Testis (tissue), 5 donors: ENCODE results near the gene PTPRU. TPM values are rescaled to one million over a fixed set of nuclear protein-coding genes. Genes with fewer than 3 reads are reported as not detected.

Experiments
- DNase-seq: peaks from one replicate; pipeline ENCODE4 v3.0.0-alpha.2; 2019
- H3K27ac ChIP-seq, 2 donors: fragments of 200-600 bp; sonication (generic); one replicate each; pipeline ENCODE4 v1.5.1; 2019
- H3K27me3 ChIP-seq: fragments of 200-600 bp; sonication (generic); one replicate; pipeline ENCODE4 v1.5.1; 2019
- H3K36me3 ChIP-seq: fragments of 200-600 bp; sonication (generic); one replicate; pipeline ENCODE4 v1.5.1; 2017; ENCODE audit warnings: low read depth; ENCODE audit errors: missing control alignments
- H3K4me1 ChIP-seq: fragments of 200-600 bp; sonication (generic); one replicate; pipeline ENCODE4 v1.5.1; 2019
- H3K4me3 ChIP-seq, 2 donors: fragments of 200-600 bp; sonication (generic); one replicate each; pipeline ENCODE4 v1.5.1; 2017 to 2019
- H3K9me3 ChIP-seq: fragments of 200-600 bp; sonication (generic); one replicate; pipeline ENCODE4 v1.5.1; 2017
- POLR2A ChIP-seq: fragments of 450-650 bp; IDR thresholded peaks from one replicate; pipeline ENCODE4 v1.6.1; 2017; ENCODE audit warnings: antibody characterized with exemption, mild to moderate bottlenecking, moderate library complexity
- WGBS, 2 donors: methylation state at CpG; one replicate each; pipeline ENCODE4 v1.1.5; 2018; 5-methylcytosine and 5-hydroxymethylcytosine counted together
- intact Hi-C: fragments of 100-400 bp; cut with DNase I; formaldehyde crosslinking; loops from one replicate; pipeline ENCODE4 v1.15.1; 2023; ENCODE audit warnings: low total_unique reads
- long read RNA-seq, 2 donors: transcript quantifications; one replicate each; lab custom pipeline, GENCODE V29; 2026
- polyA plus RNA-seq: library from polyadenylated mRNA; stranded (reverse); fragments of 350-450 nt; fragmentation: Illumina TruSeq; extraction: RNeasy Lipid Tissue Mini Kit (QIAGEN cat#74804); gene quantifications from one replicate; pipeline ENCODE4 v1.2.3, GENCODE V29; 2014; ENCODE audit warnings: low read depth, low replicate concordance; ENCODE audit not compliant: insufficient read depth
- total RNA-seq, 2 donors: library from RNA; depleted of rRNA; stranded (reverse); fragments of >200 nt; gene quantifications; one replicate each; pipeline ENCODE4 v1.2.3, GENCODE V29; 2016
- TF ChIP-seq, protein P1 (sequence below), 3 experiments: fragments of 450-650 bp in 2 of 3; fragments of 200-600 bp in 1 of 3; sonication (generic) in 1 of 3; IDR thresholded peaks; one replicate each; pipeline ENCODE4 v1.5.1; 2016 to 2019; ENCODE audit warnings: antibody characterized with exemption in 3 of 3, mild to moderate bottlenecking in 2 of 3, moderate library complexity in 1 of 3

Gene PTPRU
- 10 to 100 TPM; 21.7 to 39.1 TPM for total RNA-seq
- polyA plus RNA-seq: 13.3 TPM
- long read RNA-seq, donor 1: 0 reads
- long read RNA-seq, donor 2: 0 reads

GRCh38 chr1:29235955-29236711 is at the start of gene PTPRU:
Gene PTPRU (plus strand): TSS chr1:29236522. CDS start chr1:29236645, 123 bp downstream.
- no peak for TF ChIP-seq POLR2A
- TF ChIP-seq, protein P1, sequence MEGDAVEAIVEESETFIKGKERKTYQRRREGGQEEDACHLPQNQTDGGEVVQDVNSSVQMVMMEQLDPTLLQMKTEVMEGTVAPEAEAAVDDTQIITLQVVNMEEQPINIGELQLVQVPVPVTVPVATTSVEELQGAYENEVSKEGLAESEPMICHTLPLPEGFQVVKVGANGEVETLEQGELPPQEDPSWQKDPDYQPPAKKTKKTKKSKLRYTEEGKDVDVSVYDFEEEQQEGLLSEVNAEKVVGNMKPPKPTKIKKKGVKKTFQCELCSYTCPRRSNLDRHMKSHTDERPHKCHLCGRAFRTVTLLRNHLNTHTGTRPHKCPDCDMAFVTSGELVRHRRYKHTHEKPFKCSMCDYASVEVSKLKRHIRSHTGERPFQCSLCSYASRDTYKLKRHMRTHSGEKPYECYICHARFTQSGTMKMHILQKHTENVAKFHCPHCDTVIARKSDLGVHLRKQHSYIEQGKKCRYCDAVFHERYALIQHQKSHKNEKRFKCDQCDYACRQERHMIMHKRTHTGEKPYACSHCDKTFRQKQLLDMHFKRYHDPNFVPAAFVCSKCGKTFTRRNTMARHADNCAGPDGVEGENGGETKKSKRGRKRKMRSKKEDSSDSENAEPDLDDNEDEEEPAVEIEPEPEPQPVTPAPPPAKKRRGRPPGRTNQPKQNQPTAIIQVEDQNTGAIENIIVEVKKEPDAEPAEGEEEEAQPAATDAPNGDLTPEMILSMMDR (IDR thresholded peaks at IDR 0.05): peak; percentile 80 to 98 (median 86)
- peaks cover 16% of the 10 kb centered on the region for H3K4me1 ChIP-seq
- no peaks in the 10 kb centered on the region for H3K36me3 ChIP-seq
- WGBS, 2 donors: 8 to 9% methylated on average over 17 to 42 of the region's 82 CpGs
- intact Hi-C loops: no loop called here
- H3K27me3 ChIP-seq: no peaks in the 10 kb centered on the region
- DNase-seq: peak; percentile 83
- H3K4me3 ChIP-seq: peak within 1 kb of the TSS; percentile 62 to 65
- no peaks in the 10 kb centered on the region for H3K9me3 ChIP-seq
- H3K27ac ChIP-seq: no peak within 1 kb of the TSS

DNA sequence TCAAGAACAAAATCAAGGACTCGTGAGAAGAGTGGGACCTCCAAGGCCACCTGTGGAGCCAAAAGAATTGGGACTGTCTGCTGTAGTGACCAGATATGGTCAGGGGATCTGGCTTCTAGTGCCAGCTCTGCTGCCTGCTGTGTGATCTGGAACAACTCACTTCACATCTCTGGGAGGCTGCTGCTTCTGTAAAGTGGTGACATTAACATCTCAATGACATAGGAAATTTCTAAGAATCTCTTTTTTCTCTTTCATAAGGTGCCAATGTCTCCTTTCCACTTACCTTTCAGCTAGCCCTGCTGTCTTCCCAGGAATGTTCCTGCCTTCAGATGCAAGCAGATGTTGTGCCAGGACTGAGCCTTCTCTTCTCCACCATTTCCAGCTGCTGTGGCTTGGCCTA is 49.6 kb upstream of the PTPRU start:
- Histone ChIP-seq H3K9me3 (no peaks in the 10 kb centered on the region), H3K4me1 (no peaks in the 10 kb centered on the region), H3K27ac (no peak overlapping the region), H3K4me3 (no peak overlapping the region), H3K27me3 (no peaks in the 10 kb centered on the region), H3K36me3 (no peaks in the 10 kb centered on the region)
- TF ChIP-seq, protein P1 (IDR thresholded peaks at IDR 0.05): no peak
- no peak for TF ChIP-seq POLR2A
- intact Hi-C loops: no loop called here
- WGBS, 2 donors: 74 to 81% methylated on average over 1 of the region's 1 CpG
- no peak for DNase-seq

GRCh38 chr1:29190718-29191117 is 45.6 kb upstream of the PTPRU start:
- TF ChIP-seq, protein P1 (IDR thresholded peaks at IDR 0.05): no peak
- no peak for TF ChIP-seq POLR2A
- no peaks in the 10 kb centered on the region for H3K4me1 ChIP-seq
- H3K9me3 ChIP-seq: no peaks in the 10 kb centered on the region
- no peak for DNase-seq
- H3K36me3 ChIP-seq: no peaks in the 10 kb centered on the region
- H3K27ac ChIP-seq: no peak overlapping the region
- H3K4me3 ChIP-seq: no peak overlapping the region
- H3K27me3 ChIP-seq: no peaks in the 10 kb centered on the region
- 82 to 90% methylated on average over 6 of the region's 6 CpGs for WGBS, 2 donors
- intact Hi-C loops: no loop called here

- WGBS, 2 donors: 95 to 96% methylated on average over 8 of the region's 8 CpGs
- no peaks in the 10 kb centered on the region for H3K27me3 ChIP-seq
- H3K4me1 ChIP-seq: no peaks in the 10 kb centered on the region
- intact Hi-C loops: no loop called here
- no peak overlapping the region for H3K4me3 ChIP-seq
- no peaks in the 10 kb centered on the region for H3K36me3 ChIP-seq
- TF ChIP-seq, protein P1 (IDR thresholded peaks at IDR 0.05): no peak
- TF ChIP-seq POLR2A: no peak
- no peak overlapping the region for H3K27ac ChIP-seq
- no peaks in the 10 kb centered on the region for H3K9me3 ChIP-seq
- DNase-seq: no peak
These were observed 42.4 kb upstream of the PTPRU start for GRCh38 chr1:29193879-29194455.
